ENCODE measurements around the gene KRT20. TPM values are rescaled to one million over a fixed set of nuclear protein-coding genes. Genes with fewer than 3 reads are reported as not detected.

Gene KRT20
- total and polyA plus RNA-seq, 2 of the 4 experiments (the other 2 are of a cell fraction) = not detected

- no peaks in the 10 kb centered on the region for H3K9me3 ChIP-seq (ENCODE audit: control insufficient read depth, insufficient read depth, low read length)
- intact Hi-C loops (cut with micrococcal nuclease) (no loop called here), dilution Hi-C loops (cut with HindIII; ENCODE audit: low sequenced_read_pairs, unreplicated experiment) (no loop called here), in situ Hi-C loops (cut with MboI; ENCODE audit: low sequenced_read_pairs) (no loop called here)
- no peak within 1 kb of the TSS for H4K8ac ChIP-seq (ENCODE audit: low read depth in 2 of 2, low read length in 2 of 2)
- H3K36me3 ChIP-seq (ENCODE audit: control insufficient read depth, insufficient read depth, low read length) = no peaks in the 10 kb centered on the region
- no peak for DNase-seq
- ChIA-PET POLR2A (ENCODE audit: unreplicated experiment) (no interaction called here), CTCF (interaction anchor here (0.7 kb wide), 1 partner anchor 31 kb away, joined by 4 read pairs; no protein-coding TSS in a partner anchor)
- no peaks in the 10 kb centered on the region for H4K20me1 ChIP-seq (ENCODE audit: insufficient read depth, low read length)
- H3K4me3 ChIP-seq (ENCODE audit: insufficient read depth, low read depth, low read length) = no peak within 1 kb of the TSS
- ATAC-seq (ENCODE audit: low read depth) = no peak
- H3K56ac ChIP-seq (ENCODE audit: extremely low read depth, insufficient read depth, low read length) = no peak within 1 kb of the TSS
- no peak within 1 kb of the TSS for H3K23ac ChIP-seq (ENCODE audit: low read depth, low read length)
- TF ChIP-seq SMC3 (IDR thresholded peaks at IDR 0.05; ENCODE audit: low read depth, low read length) (no peak), MAZ (IDR thresholded peaks at IDR 0.05; ENCODE audit: borderline replicate concordance, low read depth, low read length) (no peak), NFE2L2 (IDR thresholded peaks at IDR 0.05; ENCODE audit: low read depth, low read length) (no peak), FOS (IDR thresholded peaks at IDR 0.05; ENCODE audit: low read depth, low read length) (no peak), RCOR1 (IDR thresholded peaks at IDR 0.05; ENCODE audit: insufficient replicate concordance, low read length) (no peak), MXI1 (IDR thresholded peaks at IDR 0.05; ENCODE audit: borderline replicate concordance, low read depth, low read length) (no peak), CEBPB (IDR thresholded peaks at IDR 0.05; ENCODE audit: low read depth, low read length) (no peak), CHD1 (IDR thresholded peaks at IDR 0.05; ENCODE audit: low read depth, low read length) (no peak), POLR2A (IDR thresholded peaks at IDR 0.05; ENCODE audit: low read depth, low read length) (no peak), ELK1 (IDR thresholded peaks at IDR 0.05; ENCODE audit: borderline replicate concordance, low read depth, low read length) (no peak), MAFK (IDR thresholded peaks at IDR 0.05; ENCODE audit: low read depth, low read length) (no peak), RFX5 (IDR thresholded peaks at IDR 0.05; ENCODE audit: low read depth, low read length) (no peak), RAD21 (IDR thresholded peaks at IDR 0.05; ENCODE audit: low read length) (no peak), BHLHE40 (IDR thresholded peaks at IDR 0.05; ENCODE audit: low read depth, low read length) (no peak)
- TF ChIP-seq, protein P1, sequence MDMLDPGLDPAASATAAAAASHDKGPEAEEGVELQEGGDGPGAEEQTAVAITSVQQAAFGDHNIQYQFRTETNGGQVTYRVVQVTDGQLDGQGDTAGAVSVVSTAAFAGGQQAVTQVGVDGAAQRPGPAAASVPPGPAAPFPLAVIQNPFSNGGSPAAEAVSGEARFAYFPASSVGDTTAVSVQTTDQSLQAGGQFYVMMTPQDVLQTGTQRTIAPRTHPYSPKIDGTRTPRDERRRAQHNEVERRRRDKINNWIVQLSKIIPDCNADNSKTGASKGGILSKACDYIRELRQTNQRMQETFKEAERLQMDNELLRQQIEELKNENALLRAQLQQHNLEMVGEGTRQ (IDR thresholded peaks at IDR 0.05; ENCODE audit: low read depth, low read length) = no peak
- TF ChIP-seq, protein P2, sequence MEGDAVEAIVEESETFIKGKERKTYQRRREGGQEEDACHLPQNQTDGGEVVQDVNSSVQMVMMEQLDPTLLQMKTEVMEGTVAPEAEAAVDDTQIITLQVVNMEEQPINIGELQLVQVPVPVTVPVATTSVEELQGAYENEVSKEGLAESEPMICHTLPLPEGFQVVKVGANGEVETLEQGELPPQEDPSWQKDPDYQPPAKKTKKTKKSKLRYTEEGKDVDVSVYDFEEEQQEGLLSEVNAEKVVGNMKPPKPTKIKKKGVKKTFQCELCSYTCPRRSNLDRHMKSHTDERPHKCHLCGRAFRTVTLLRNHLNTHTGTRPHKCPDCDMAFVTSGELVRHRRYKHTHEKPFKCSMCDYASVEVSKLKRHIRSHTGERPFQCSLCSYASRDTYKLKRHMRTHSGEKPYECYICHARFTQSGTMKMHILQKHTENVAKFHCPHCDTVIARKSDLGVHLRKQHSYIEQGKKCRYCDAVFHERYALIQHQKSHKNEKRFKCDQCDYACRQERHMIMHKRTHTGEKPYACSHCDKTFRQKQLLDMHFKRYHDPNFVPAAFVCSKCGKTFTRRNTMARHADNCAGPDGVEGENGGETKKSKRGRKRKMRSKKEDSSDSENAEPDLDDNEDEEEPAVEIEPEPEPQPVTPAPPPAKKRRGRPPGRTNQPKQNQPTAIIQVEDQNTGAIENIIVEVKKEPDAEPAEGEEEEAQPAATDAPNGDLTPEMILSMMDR (conservative IDR thresholded peaks at IDR 0.05; ENCODE audit: low read depth, low read length) = no peak
- H2AK5ac ChIP-seq (ENCODE audit: low read depth, low read length) = no peak within 1 kb of the TSS
- no CpG with 5 or more reads among the region's 8 CpGs for WGBS, 2 experiments (ENCODE audit: extremely low coverage in 2 of 2, insufficient read length in 1 of 2)
- H3K9me1 ChIP-seq (ENCODE audit: insufficient read depth, low read length) = no peaks in the 10 kb centered on the region
- BruUV-seq (replicated peaks) = no TSS peak
- H3K4me2 ChIP-seq (ENCODE audit: low read depth, low read length) = no peak within 1 kb of the TSS
- H3K4ac ChIP-seq (ENCODE audit: low read depth, low read length) = no peak within 1 kb of the TSS
- H2BK5ac ChIP-seq (ENCODE audit: low read depth, low read length, poor library complexity, severe bottlenecking) = no peak within 1 kb of the TSS
- no peaks in the 10 kb centered on the region for H3K79me1 ChIP-seq (ENCODE audit: low read depth in 1 of 2, low read length in 2 of 2)
- H3K27me3 ChIP-seq (ENCODE audit: control insufficient read depth, insufficient read depth, low read length) = no peaks in the 10 kb centered on the region; the same call in 1 of the 2 replicates
- no peak within 1 kb of the TSS for H2BK20ac ChIP-seq (ENCODE audit: low read depth, low read length)
- H2BK120ac ChIP-seq (ENCODE audit: low read depth, low read length) = no peak within 1 kb of the TSS
- H3K27ac ChIP-seq (ENCODE audit: insufficient read depth, low read length) = no peak within 1 kb of the TSS
- no peaks in the 10 kb centered on the region; the same call in 1 of the 2 replicates for H3K4me1 ChIP-seq (ENCODE audit: control insufficient read depth, insufficient read depth, low read length)
- no peak within 1 kb of the TSS for H3K18ac ChIP-seq (ENCODE audit: low read depth, low read length)
- H2BK15ac ChIP-seq (ENCODE audit: low read depth, low read length) = no peak within 1 kb of the TSS
- H4K91ac ChIP-seq (ENCODE audit: insufficient read depth, low read depth, low read length) = no peak within 1 kb of the TSS
- no peak within 1 kb of the TSS for H3K14ac ChIP-seq (replicated peaks; ENCODE audit: low read depth, low read length)
- no peak within 1 kb of the TSS for H4K5ac ChIP-seq (ENCODE audit: low read depth, low read length)
- H3K9ac ChIP-seq (ENCODE audit: low read depth, low read length) = no peak within 1 kb of the TSS
- no peak within 1 kb of the TSS for H2AK9ac ChIP-seq (replicated peaks; ENCODE audit: low read depth, low read length, poor library complexity)
- no peak within 1 kb of the TSS for H2AFZ ChIP-seq (replicated peaks; ENCODE audit: low read length, poor library complexity)
Measured at GRCh38 chr17:40866838-40867237, 18.2 kb downstream of the KRT20 start, which contains the start of gene KRT12. KRT12 (minus strand) TSS chr17:40867223; CDS start chr17:40867186, 37 bp downstream.
